H9 (cell line): ENCODE results near the gene HLF. TPM values are rescaled to one million over a fixed set of nuclear protein-coding genes. Genes with fewer than 3 reads are reported as not detected.

ENCODE experiments used
- DNase-seq: peaks from one replicate; pipeline ENCODE4 v3.0.0-alpha.2; 2017
- H2AFZ ChIP-seq: one replicate; pipeline ENCODE4 v1.6.1; 2013; ENCODE audit warnings: mild to moderate bottlenecking, low read length, control low read depth, moderate library complexity
- H2AK5ac ChIP-seq: 2 replicates; pipeline ENCODE4 v1.6.1; 2013; ENCODE audit warnings: low read length, control low read depth, mixed read lengths; ENCODE audit not compliant: insufficient read length
- H2BK120ac ChIP-seq: one replicate; pipeline ENCODE4 v1.6.1; 2013; ENCODE audit warnings: low read depth, mild to moderate bottlenecking, low read length, control low read depth, inconsistent platforms; ENCODE audit not compliant: poor library complexity, severe bottlenecking
- H2BK12ac ChIP-seq: 2 replicates; pipeline ENCODE4 v1.6.1; 2013; ENCODE audit warnings: low read length, control low read depth, mixed read lengths, low read depth; ENCODE audit not compliant: insufficient read length
- H2BK15ac ChIP-seq: 2 replicates; pipeline ENCODE4 v1.6.1; 2013; ENCODE audit warnings: low read depth, low read length, control low read depth
- H2BK20ac ChIP-seq: one replicate; pipeline ENCODE4 v1.6.1; 2013; ENCODE audit warnings: low read depth, mild to moderate bottlenecking, low read length, control low read depth, inconsistent platforms; ENCODE audit not compliant: poor library complexity, severe bottlenecking
- H2BK5ac ChIP-seq: 2 replicates; pipeline ENCODE4 v1.6.1; 2013; ENCODE audit warnings: low read length, control low read depth, mixed read lengths; ENCODE audit not compliant: insufficient read length
- H3K14ac ChIP-seq: 2 replicates; pipeline ENCODE4 v1.6.1; 2013; ENCODE audit warnings: low read length, control low read depth; ENCODE audit not compliant: insufficient read depth
- H3K18ac ChIP-seq: 2 replicates; pipeline ENCODE4 v1.6.1; 2013; ENCODE audit warnings: low read depth, mild to moderate bottlenecking, mixed read lengths, low read length, control low read depth; ENCODE audit not compliant: insufficient read length
- H3K23ac ChIP-seq: 2 replicates; pipeline ENCODE4 v1.6.1; 2013; ENCODE audit warnings: low read length, control low read depth, mixed read lengths, low read depth; ENCODE audit not compliant: insufficient read length
- H3K23me2 ChIP-seq: 2 replicates; pipeline ENCODE4 v1.6.1; 2013; ENCODE audit warnings: low read depth, mild to moderate bottlenecking, mixed read lengths, low read length, control low read depth; ENCODE audit not compliant: insufficient read length, poor library complexity, severe bottlenecking
- H3K27ac ChIP-seq: 2 replicates; pipeline ENCODE4 v1.5.1; 2013; ENCODE audit warnings: low read length, control low read depth, mixed read lengths, low read depth; ENCODE audit not compliant: insufficient read length
- H3K27me3 ChIP-seq: 2 replicates; pipeline ENCODE4 v1.6.1; 2013; ENCODE audit warnings: low read length, control low read depth, inconsistent platforms; ENCODE audit not compliant: insufficient read depth
- H3K4ac ChIP-seq: 2 replicates; pipeline ENCODE4 v1.6.1; 2013; ENCODE audit warnings: low read depth, mild to moderate bottlenecking, control low read depth, inconsistent platforms, low read length, moderate library complexity
- H3K4me1 ChIP-seq: 2 replicates; pipeline ENCODE4 v1.6.1; 2013; ENCODE audit warnings: low read length, control low read depth, inconsistent platforms; ENCODE audit not compliant: insufficient read depth
- H3K4me2 ChIP-seq: 2 replicates; pipeline ENCODE4 v1.6.1; 2013; ENCODE audit warnings: low read length, control low read depth, mixed read lengths; ENCODE audit not compliant: insufficient read length, insufficient read depth
- H3K56ac ChIP-seq: 2 replicates; pipeline ENCODE4 v1.6.1; 2013; ENCODE audit warnings: low read depth, mild to moderate bottlenecking, mixed read lengths, low read length, control low read depth; ENCODE audit not compliant: insufficient read length
- H3K79me1 ChIP-seq: 2 replicates; pipeline ENCODE4 v1.6.1; 2013; ENCODE audit warnings: low read depth, mild to moderate bottlenecking, moderate library complexity, low read length, control low read depth, inconsistent platforms; ENCODE audit not compliant: insufficient read depth, poor library complexity, severe bottlenecking
- H3K79me2 ChIP-seq: 2 replicates; pipeline ENCODE4 v1.6.1; 2013; ENCODE audit warnings: low read length, control low read depth, inconsistent platforms; ENCODE audit not compliant: insufficient read depth
- H3K9ac ChIP-seq: 2 replicates; pipeline ENCODE4 v1.6.1; 2013; ENCODE audit warnings: low read length, control low read depth, mixed read lengths; ENCODE audit not compliant: insufficient read length; ENCODE audit errors: extremely low read depth
- H3K9me3 ChIP-seq: one replicate; pipeline ENCODE4 v1.6.1; 2013; ENCODE audit warnings: low read depth, low read length, inconsistent platforms; ENCODE audit not compliant: control insufficient read depth
- H3T11ph ChIP-seq: one replicate; pipeline ENCODE4 v1.6.1; 2013; ENCODE audit warnings: mild to moderate bottlenecking, low read length, control low read depth, inconsistent platforms
- H4K20me1 ChIP-seq: one replicate; pipeline ENCODE4 v1.6.1; 2013; ENCODE audit not compliant: control insufficient read depth, insufficient read length, insufficient read depth
- H4K5ac ChIP-seq: 2 replicates; pipeline ENCODE4 v1.6.1; 2013; ENCODE audit warnings: low read depth, mild to moderate bottlenecking, mixed read lengths, low read length, control low read depth; ENCODE audit not compliant: insufficient read length
- H4K8ac ChIP-seq: replicated peaks from 2 replicates; pipeline ENCODE4 v1.6.1; 2013; ENCODE audit warnings: low read length, control low read depth, mixed read lengths, low read depth; ENCODE audit not compliant: insufficient read length
- H4K91ac ChIP-seq: 2 replicates; pipeline ENCODE4 v1.6.1; 2013; ENCODE audit warnings: low read depth, mild to moderate bottlenecking, moderate library complexity, mixed read lengths, low read length, control low read depth; ENCODE audit not compliant: insufficient read length
- H3K27ac Mint-ChIP-seq, 3 experiments: 2 replicates in 2 of 3; 3 replicates in 1 of 3; pipeline ENCODE4 v1.8.0; 2020 to 2021; ENCODE audit warnings: mixed read lengths in 3 of 3, mild to moderate bottlenecking in 1 of 3, moderate library complexity in 1 of 3
- H3K27me3 Mint-ChIP-seq: 2 replicates; pipeline ENCODE4 v1.8.0; 2021; ENCODE audit warnings: low read depth, mild to moderate bottlenecking, moderate library complexity, mixed read lengths
- H3K36me3 Mint-ChIP-seq, 3 experiments: 2 replicates in 2 of 3; 3 replicates in 1 of 3; pipeline ENCODE4 v1.8.0; 2020 to 2021; ENCODE audit warnings: low read depth in 3 of 3, mixed read lengths in 3 of 3; ENCODE audit not compliant: insufficient read depth in 1 of 3
- H3K4me1 Mint-ChIP-seq, 2 experiments: 2 replicates each; pipeline ENCODE4 v1.8.0; 2020; ENCODE audit warnings: mixed read lengths in 2 of 2
- H3K4me3 Mint-ChIP-seq, 2 experiments: 2 replicates in 1 of 2; 3 replicates in 1 of 2; pipeline ENCODE4 v1.8.0; 2020 to 2021; ENCODE audit warnings: mild to moderate bottlenecking in 2 of 2, mixed read lengths in 2 of 2, moderate library complexity in 1 of 2
- H3K9me3 Mint-ChIP-seq, 2 experiments: 2 replicates in 1 of 2; 3 replicates in 1 of 2; pipeline ENCODE4 v1.8.0; 2020; ENCODE audit warnings: mild to moderate bottlenecking in 2 of 2, mixed read lengths in 2 of 2, moderate library complexity in 1 of 2
- WGBS: extraction: QIAGEN DNeasy Blood & Tissue Kit; methylation state at CpG from one replicate; pipeline ENCODE4 v1.1.7; 2013; ENCODE audit warnings: missing lambda C conversion rate, low lambda C conversion rate, mixed read lengths; ENCODE audit not compliant: insufficient read length; ENCODE audit errors: extremely low coverage; 5-methylcytosine and 5-hydroxymethylcytosine counted together
- total RNA-seq: library from RNA; stranded (reverse); gene quantifications from 2 replicates; pipeline ENCODE4 v1.2.1, GENCODE V29; 2021
- TF ChIP-seq, protein P1 (sequence below): fragments of 200-600 bp; sonication (generic); conservative IDR thresholded peaks from 3 replicates; pipeline ENCODE4 v1.8.0; 2021; ENCODE audit warnings: antibody characterized with exemption, mild to moderate bottlenecking

Gene HLF
- total RNA-seq, 1 experiment from 2014 or later = 0.17 TPM

DNA sequence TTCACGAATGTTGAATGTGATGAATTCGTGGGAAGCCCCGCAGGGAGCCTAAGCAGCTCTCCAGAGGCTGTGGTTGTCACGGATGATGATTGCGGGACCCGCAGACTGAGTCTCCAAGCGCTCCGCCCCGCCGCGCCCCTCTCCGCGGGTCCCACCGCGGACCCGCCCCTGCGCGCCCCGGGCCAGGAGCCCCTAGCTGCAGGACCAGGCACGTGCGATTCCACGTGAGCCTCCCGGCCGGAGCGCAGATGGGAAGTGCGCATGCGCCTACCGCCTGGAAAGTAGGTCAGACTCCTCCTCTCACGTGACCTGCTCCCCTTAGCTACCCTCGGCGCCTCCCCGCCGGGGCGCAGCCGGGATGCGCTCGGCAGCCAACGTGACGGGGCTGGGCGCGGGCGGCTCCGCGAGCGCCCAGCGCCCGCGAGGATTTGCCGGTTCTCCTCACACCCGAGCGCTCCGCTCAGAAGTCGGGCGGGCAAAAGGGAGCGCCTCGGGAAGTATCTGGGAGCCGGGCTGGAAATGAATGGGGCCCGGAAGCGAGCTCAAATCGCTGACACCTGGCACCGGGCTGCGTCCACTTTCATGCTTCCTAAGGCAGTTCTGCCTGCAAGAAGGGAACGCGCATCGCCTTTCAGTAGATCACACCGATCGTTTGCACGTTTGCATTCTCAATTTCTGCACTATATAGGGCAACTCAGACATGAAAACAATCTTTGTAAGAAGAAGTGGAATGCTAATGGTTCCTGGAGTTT is 26.4 kb upstream of the HLF start:
- H3K9ac ChIP-seq = peak overlapping the region; percentile 47

More for the DNA sequence above, 26.4 kb upstream of the HLF start:
- no peaks in the 10 kb centered on the region; a peak in 1 of 5 replicates for H3K9me3 Mint-ChIP-seq
- no peak overlapping the region for H3K14ac ChIP-seq
- no peak overlapping the region for H3K56ac ChIP-seq
- peaks cover 4 to 19% of the 10 kb centered on the region in 2 experiments for H3K4me1 Mint-ChIP-seq
- peak overlapping the region; percentile 59 for H3K18ac ChIP-seq
- no peak overlapping the region for H4K91ac ChIP-seq
- no peak overlapping the region for H3K23ac ChIP-seq
- H3K4me2 ChIP-seq = peak overlapping the region; percentile 95
- H3K9me3 ChIP-seq = no peaks in the 10 kb centered on the region
- no peak overlapping the region for H3K27ac ChIP-seq
- no peak overlapping the region for H2BK5ac ChIP-seq
- no peak overlapping the region for H2BK20ac ChIP-seq
- H2BK12ac ChIP-seq = no peak overlapping the region
- TF ChIP-seq, protein P1, sequence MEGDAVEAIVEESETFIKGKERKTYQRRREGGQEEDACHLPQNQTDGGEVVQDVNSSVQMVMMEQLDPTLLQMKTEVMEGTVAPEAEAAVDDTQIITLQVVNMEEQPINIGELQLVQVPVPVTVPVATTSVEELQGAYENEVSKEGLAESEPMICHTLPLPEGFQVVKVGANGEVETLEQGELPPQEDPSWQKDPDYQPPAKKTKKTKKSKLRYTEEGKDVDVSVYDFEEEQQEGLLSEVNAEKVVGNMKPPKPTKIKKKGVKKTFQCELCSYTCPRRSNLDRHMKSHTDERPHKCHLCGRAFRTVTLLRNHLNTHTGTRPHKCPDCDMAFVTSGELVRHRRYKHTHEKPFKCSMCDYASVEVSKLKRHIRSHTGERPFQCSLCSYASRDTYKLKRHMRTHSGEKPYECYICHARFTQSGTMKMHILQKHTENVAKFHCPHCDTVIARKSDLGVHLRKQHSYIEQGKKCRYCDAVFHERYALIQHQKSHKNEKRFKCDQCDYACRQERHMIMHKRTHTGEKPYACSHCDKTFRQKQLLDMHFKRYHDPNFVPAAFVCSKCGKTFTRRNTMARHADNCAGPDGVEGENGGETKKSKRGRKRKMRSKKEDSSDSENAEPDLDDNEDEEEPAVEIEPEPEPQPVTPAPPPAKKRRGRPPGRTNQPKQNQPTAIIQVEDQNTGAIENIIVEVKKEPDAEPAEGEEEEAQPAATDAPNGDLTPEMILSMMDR = no peak
- H3K27me3 ChIP-seq = no peaks in the 10 kb centered on the region; the same call in 1 of the 2 replicates
- peak; percentile 98 for DNase-seq
- H2BK120ac ChIP-seq = no peak overlapping the region
- no peaks in the 10 kb centered on the region; the same call in 1 of the 2 replicates for H3K4me1 ChIP-seq
- H2AK5ac ChIP-seq = no peak overlapping the region
- H3K27me3 Mint-ChIP-seq = peaks cover 60% of the 10 kb centered on the region
- H4K5ac ChIP-seq = no peak overlapping the region
- H3K23me2 ChIP-seq = peaks cover 7% of the 10 kb centered on the region
- no peak overlapping the region for H4K8ac ChIP-seq
- no peak overlapping the region for H2BK15ac ChIP-seq
- H3K4ac ChIP-seq = no peak overlapping the region
- H3K36me3 Mint-ChIP-seq = no peaks in the 10 kb centered on the region
- no CpG with 5 or more reads among the region's 68 CpGs for WGBS
- H3K4me3 Mint-ChIP-seq = peak overlapping the region; percentile 78 to 89
- H4K20me1 ChIP-seq = no peaks in the 10 kb centered on the region
- no peaks in the 10 kb centered on the region for H3K79me1 ChIP-seq
- peak overlapping the region; percentile 41 for H2AFZ ChIP-seq
- no peaks in the 10 kb centered on the region for H3K79me2 ChIP-seq
- H3T11ph ChIP-seq = no peak overlapping the region
- H3K27ac Mint-ChIP-seq = peak overlapping the region in 2 of 3 experiments; percentile 16 to 82; a peak in 2 of 7 replicates
